HG03045 (cell line): ENCODE measurements around the gene SRPK2.
"Not testable (repeated sequence)": the region's sequence is repeated elsewhere in the genome, so short reads cannot be mapped to it uniquely, and the experiment has no call there.

ENCODE experiments used
- ATAC-seq: cut with Tn5 transposase; IDR thresholded peaks from one replicate; pipeline ENCODE4 v1.9.1; 2021; ENCODE audit warnings: mild to moderate bottlenecking, moderate library complexity; ENCODE audit not compliant: unreplicated experiment

The SRPK2 gene

DNA sequence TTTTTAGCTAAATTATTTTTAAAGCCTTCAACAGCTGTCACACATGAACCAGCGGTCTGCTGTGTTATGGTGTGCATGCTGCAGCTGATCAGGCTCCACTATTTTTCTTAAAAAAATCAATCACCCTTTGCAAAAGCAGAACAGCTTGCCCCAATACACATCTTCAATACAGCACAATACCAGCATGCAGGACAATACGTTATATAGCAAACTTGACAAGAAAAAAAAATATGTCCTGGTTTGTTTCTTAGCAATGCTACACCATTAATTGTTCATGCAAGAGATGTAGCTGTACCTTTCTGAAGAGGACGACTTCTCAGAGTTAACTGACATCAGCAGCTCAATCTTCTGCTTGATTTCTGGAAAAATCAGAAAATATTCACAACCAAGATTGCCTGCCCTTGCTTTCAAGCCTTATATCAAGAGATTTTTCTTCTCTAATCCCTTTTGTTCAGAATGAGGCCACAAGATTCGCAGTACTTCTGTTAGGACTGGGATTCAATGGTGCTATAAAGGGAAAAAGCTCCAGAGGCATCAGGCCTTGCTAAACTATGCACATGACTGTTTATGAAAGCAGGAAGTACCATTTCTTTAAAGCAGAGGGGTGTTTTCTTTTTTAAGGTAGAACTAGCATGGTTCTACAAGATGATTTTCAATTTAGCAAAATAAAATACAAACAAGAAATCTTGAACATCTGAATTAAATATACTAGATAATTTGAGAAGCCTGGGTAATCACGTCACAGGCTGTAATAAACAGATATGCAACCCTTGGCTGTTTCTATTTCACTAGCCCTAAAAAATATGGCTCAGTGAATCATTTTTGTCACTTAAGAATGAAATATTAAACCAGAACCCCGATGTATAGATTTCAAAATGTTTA is 120.0 kb downstream of the SRPK2 start:
- peak; percentile 66 for ATAC-seq

DNA sequence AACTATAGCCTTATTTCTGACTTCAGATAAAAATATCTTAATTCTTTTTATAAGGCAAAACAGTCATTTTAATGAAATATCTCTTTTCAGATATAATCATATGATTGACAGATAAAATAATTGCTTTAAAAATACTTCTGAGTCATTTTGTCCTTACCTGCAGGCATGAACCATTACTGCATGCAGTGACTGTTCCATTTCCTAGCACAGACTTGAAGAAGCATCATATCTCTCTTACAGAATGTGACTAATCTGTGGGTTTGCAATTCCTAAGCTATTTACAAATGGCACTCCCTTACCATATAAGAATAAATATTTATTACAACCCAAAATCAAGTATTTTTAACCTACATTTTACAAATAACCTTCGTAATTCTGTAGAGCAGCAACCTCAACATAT is 120.7 kb downstream of the SRPK2 start:
- ATAC-seq, result no peak

GRCh38 chr7:105267244-105267643 is 121.5 kb downstream of the SRPK2 start:
- no peak for ATAC-seq

- no peak for ATAC-seq
These were observed 124.0 kb downstream of the SRPK2 start for GRCh38 chr7:105264707-105265106.

DNA sequence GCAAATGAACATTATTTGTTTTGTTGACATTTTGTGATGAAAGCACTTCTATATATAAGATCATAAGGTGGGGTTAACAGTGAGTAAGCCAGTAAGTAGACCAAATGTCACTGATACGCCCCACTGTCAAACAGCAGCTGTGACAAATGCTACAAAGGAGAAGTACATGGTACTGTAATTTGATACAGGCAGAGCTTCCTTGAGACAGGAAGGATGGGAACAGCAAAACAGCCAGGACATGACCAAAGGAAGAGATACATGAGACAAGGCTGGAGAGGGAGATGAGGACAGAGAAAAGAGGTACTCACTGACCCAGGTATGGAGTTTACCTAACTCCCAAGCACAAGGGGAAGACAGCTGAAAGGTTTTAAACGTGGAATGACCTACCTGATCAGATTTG is 127.0 kb downstream of the SRPK2 start:
- ATAC-seq, result no peak

DNA sequence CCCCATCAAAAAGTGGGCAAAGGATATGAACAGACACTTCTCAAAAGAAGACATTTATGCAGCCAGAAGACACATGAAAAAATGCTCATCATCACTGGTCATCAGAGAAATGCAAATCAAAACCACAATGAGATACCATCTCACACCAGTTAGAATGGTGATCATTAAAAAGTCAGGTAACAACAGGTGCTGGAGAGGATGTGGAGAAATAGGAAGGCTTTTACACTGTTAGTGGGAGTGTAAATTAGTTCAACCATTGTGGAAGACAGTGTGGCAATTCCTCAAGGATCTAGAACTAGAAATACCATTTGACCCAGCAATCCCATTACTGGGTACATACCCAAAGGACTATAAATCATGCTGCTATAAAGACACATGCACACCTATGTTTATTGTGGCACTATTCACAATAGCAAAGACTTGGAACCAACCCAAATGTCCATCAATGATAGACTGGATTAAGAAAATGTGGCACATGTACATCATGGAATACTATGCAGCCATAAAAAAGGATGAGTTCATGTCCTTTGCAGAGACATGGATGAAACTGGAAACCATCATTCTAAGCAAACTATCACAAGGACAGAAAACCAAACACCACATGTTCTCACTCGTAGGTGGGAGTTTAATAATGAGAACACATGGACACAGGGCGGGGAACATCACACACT is 128.4 kb downstream of the SRPK2 start:
- ATAC-seq, result not testable (repeated sequence)

DNA sequence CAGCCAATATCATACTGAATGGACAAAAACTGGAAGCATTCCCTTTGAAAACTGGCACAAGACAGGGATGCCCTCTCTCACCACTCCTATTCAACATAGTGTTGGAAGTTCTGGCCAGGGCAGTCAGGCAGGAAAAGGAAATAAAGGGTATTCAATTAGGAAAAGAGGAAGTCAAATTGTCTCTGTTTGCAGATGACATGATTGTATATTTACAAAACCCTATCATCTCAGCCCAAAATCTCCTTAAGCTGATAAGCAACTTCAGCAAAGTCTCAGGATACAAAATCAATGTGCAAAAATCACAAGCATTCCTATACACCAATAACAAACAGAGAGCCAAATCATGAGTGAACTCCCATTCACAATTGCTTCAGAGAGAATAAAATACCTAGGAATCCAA is 129.8 kb downstream of the SRPK2 start:
- not testable (repeated sequence) for ATAC-seq

DNA sequence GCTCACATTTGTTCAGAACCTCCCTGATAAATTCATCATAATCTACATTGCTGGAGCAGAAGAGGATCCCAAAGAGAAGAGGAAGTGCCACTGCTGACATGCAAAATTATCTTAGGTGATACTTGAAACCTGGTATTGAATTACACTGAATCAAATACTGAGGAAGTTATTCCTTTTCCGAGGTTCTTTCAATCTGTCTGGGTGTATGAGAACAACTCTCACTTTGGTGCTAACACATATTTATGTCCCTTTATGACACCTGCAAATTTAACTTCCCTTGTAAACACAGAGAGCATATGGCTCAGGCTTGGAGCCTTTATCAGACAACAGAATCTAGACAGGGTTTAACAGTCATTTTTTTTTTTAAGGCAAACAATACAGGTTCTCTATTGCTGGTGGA is 131.4 kb downstream of the SRPK2 start:
- no peak for ATAC-seq

GRCh38 chr7:105256761-105257231 is 131.9 kb downstream of the SRPK2 start:
- ATAC-seq, result no peak

GRCh38 chr7:105250706-105251105 is 138.0 kb downstream of the SRPK2 start:
- ATAC-seq, result no peak

DNA sequence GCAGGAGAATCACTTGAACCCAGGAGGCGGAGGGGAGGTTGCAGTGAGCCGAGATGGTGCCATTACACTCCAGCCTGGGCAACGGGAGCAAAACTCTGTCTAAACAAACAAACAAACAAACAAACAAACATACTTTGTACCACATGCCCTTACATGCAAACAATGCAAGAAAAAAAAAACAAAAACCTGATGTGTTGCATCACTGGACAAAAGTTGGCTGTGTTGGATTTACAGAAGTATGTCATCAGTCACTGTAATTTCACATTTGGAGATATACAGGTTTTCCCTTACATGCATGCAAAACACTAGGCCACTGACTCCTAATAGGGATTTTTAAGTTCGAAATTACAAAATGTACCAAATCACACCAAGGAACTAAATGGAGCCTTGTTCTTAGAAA is 138.5 kb downstream of the SRPK2 start:
- ATAC-seq, result no peak

- no peak for ATAC-seq
These were observed 139.5 kb downstream of the SRPK2 start for GRCh38 chr7:105249216-105249615.

DNA sequence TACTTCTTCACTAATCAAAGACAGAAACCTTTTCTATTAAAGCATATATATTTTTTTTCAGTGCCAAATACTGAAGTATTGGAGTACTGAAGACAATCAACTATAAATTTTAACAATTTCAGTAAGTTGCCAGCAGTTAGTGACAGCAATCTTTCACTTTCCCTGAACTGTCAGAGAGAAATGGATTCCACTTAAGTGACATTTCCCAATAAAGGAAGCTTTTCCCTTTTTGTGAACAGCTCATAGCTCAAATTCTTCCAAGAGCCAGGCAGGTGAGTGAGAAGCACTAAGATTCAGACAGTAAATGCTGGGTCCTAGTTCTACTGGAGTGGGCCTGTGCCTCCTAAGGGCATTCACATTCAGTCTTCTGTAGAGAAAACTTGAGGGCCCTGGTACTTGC is 142.0 kb downstream of the SRPK2 start:
- ATAC-seq, result no peak

- ATAC-seq, result no peak
These were observed 142.5 kb downstream of the SRPK2 start for GRCh38 chr7:105246256-105246655.

DNA sequence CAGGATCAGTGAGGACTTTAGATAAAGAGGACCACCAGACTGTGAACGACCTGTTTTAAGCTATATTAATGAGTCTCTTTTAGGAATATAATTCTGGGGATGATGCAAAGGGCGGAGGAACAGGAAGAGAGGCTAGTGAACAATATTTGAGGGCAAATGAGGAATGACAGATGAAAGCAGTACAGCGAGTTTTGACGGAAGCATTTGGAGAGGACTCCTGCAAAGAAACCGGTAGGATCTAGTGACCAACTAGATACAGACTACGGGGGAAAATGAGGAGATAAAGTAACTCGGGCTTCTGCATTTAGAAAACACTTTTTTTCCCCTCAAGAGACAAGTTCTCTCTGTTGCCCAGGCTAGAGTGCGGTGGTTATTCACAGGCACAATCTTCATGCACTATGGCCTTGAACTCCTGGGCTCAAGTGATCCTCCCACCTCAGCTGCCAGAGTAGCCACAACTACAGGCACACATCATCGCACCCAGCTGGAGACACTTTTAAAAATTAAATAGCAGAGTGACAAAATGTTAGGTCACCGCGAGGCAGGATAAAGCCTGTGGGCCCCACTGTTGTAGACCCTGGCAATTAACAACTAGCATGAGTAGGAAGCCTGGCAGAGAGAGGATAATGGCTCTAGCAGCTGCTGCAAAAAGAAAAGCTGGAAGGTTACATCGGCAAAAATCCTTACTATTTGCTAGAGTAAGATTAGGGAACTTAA is 143.2 kb downstream of the SRPK2 start:
- ATAC-seq, result no peak

- no peak for ATAC-seq
These were observed 144.1 kb downstream of the SRPK2 start for GRCh38 chr7:105244594-105244993.

DNA sequence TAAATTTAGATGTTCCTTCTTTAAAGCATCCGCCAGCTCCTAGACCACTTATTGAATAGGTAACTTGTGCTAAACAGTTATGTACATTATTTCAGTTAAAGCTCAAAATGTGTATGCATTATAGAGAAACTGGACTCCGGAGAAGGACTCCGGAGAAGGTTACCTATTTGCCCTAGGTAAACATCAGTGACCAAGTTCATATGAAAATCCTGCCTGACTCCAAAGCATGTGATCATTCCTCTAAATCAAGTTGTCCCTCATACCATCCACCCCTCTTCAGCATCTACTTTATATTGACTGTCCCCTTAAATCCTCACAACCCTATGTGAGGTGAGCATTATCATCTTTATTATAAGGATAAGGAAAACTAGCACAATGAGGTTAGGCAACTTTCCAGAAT is 147.5 kb downstream of the SRPK2 start:
- ATAC-seq, result no peak

- ATAC-seq, result no peak
These were observed 150.4 kb downstream of the SRPK2 start for GRCh38 chr7:105238198-105238765.

DNA sequence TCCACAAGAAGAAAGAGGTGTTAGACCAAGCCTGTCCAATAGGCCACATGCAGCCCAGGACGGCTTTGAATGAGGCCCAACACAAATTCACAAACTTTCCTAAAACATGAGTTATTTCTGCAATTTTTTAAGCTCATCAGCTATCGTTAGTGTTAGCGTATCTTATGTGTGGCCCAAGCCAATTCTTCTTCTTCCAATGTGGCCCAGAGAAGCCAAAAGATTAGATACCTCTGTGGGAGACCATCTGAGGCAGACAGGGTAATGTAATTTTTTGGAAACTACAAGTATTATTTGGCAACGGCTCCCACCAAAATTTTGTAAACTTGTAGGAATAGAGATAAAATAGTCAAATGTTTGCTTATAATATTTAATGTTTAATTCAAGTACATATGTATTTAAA is 153.8 kb downstream of the SRPK2 start:
- no peak for ATAC-seq

- not testable (repeated sequence) for ATAC-seq
These were observed 155.9 kb downstream of the SRPK2 start for GRCh38 chr7:105232829-105233291.

GRCh38 chr7:105230486-105230885 is 158.2 kb downstream of the SRPK2 start:
- no peak for ATAC-seq
